Spleen (tissue), 7 donors: ENCODE data around the gene PTPRM.

ENCODE experiments used
- CTCF ChIP-seq, 11 experiments: fragments of 200-600 bp in 7 of 11; fragments of 450-650 bp in 4 of 11; sonication (generic) in 4 of 11; IDR thresholded peaks in 8 of 11; conservative IDR thresholded peaks in 3 of 11; 1 replicate in 7 of 11; 2 replicates in 4 of 11; pipeline versions ENCODE4 v1.4.0 to v1.8.0; 2016 to 2021; ENCODE audit warnings: antibody characterized with exemption in 11 of 11, inconsistent platforms in 4 of 11, mild to moderate bottlenecking in 1 of 11
- POLR2A ChIP-seq, 3 donors: fragments of 450-650 bp; IDR thresholded peaks; one replicate each; pipeline ENCODE4 v1.5.1; 2017; ENCODE audit warnings: antibody characterized with exemption in 3 of 3, mild to moderate bottlenecking in 1 of 3
- POLR2AphosphoS5 ChIP-seq, 3 donors: sonication (generic); formaldehyde crosslinking; IDR thresholded peaks; one replicate each; pipeline ENCODE4 v1.5.1; 2017; ENCODE audit warnings: antibody characterized with exemption in 3 of 3
- donor health status: DM: no; HTN: no; CAD: no; lungs with moderate emphysema.
- donor health status: DM: no; HTN: no; CAD: no.
- donor health status: DM: no; HTN: no; CAD: no.

- TF ChIP-seq POLR2A (IDR thresholded peaks at IDR 0.05), result no peak
- no peak for TF ChIP-seq CTCF (IDR thresholded peaks at IDR 0.05 in 8 of 11, conservative IDR thresholded peaks at IDR 0.05 in 3 of 11)
- TF ChIP-seq POLR2AphosphoS5 (IDR thresholded peaks at IDR 0.05), result no peak
These were observed 250.6 kb downstream of the PTPRM start for GRCh38 chr18:7817575-7818230.
